ENCODE data around the gene ARHGEF4.

ARHGEF4 gene, protein sequence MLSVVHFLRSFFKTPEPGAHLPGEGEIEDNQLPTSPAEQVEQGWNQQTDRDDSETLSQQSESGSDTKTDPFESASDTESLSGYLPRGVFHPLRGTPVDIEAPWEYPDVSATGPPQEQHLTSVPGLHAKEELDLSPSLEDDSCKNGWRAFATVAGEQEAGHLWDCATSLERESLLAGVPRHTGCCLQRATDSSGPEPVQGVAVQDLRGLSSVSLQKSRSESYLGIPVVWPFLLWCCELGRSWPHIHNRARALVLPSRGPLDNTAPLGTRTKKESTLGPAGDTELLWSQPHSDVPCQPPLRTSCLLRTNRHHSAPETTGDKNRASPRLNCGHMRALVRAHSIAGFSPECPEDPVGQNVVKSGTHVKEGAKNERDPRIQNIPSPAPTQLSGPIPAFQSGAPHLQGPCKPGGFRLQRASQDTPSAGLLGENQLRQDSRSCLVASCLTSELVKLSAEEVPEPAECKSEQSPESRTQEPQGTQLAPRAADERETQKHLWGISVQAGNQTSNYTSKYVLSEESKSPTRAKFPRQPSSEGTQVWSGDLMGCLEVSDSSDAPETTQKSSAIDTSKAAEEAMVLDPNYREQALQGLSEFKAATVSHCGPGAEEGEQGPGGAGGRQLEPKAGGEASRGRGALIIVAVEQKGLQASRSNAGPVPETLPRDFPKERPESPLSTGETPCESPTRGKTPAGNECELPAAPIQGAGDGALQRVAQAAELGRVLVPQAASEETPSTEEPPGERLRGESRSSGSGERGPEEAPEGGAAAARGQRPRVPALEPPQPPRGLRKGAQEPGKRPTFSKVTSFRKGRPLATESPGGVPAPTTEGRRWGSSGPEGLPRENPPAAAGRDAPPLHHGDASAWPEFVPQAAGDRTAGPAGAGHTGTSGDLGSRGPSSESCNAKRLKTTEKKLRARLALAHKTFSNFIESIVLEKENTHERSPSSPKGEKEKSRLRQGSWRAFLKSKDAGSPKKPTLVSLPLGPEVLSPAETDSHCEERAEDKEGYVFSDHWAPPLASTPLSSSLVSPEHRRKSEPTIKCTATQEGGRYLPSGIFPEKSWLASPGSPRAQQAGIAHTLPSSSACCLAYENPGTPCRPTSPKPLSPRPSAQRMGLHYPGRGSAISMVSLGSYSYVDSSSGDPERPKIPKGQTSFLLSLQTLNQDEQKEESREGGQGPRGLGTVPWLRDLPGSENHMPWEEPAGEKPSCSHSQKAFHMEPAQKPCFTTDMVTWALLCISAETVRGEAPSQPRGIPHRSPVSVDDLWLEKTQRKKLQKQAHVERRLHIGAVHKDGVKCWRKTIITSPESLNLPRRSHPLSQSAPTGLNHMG (N-terminal part only)

DNA sequence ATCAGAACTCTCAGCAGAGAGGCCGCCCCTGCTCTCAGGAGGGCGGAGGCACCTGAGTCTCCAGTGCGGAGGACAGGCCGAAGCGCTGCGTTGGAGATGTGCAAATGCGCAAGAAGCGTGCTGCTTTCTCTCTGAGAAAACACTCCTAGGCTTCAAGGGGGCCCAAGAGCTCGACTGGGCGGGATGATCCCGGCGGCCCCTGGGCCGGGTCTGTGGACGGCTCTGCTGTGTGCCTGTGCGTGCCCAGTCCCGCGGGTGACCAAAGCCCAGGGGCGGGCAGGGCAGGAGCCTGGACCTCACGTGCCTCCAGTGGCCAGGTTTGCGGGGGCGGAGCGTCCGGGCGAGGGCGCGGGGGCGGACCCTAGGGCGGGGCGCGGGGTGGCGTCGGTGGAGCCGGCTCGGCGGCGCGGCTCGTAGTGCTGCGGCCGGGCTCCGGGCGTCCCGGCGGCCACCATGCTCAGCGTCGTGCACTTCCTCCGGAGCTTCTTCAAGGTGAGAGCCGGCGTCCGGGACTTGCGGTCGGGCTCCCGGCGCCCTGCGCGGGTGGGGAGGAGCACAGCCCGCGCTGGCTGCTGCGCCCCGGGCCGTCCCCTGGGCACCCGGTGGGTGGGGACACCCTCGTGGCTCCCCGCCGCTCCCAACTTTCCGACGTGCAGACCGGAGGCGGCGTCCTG lies at the start of gene ARHGEF4:
TSS of gene ARHGEF4 (plus strand) at position 414 of the 674 bp plus-strand sequence. CDS start at position 454, 40 bp downstream.
- DNase-seq (ENCODE audit: low read depth in 2 of 2): no peak

DNA sequence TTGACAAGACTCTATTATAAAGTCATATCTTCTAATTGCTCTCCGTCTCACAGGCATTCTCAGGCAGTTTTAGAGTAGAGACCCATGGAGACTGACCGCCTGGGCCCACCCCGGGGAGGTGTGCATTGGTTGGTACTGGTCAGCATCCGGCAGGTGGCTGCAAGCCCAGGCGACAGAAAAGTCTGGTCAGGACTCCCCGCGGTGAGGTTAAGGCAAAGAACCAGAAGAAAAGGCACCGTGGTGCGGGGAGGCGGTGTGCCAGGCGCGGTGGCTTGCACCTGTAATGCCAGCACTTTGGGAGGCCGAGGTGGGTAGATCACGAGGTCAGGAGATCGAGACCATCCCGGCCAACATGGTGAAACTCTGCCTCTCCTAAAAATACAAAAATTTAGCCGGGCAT lies 48.9 kb upstream of the ARHGEF4 start:
- DNase-seq (ENCODE audit: low read depth in 2 of 2): no peak

DNA sequence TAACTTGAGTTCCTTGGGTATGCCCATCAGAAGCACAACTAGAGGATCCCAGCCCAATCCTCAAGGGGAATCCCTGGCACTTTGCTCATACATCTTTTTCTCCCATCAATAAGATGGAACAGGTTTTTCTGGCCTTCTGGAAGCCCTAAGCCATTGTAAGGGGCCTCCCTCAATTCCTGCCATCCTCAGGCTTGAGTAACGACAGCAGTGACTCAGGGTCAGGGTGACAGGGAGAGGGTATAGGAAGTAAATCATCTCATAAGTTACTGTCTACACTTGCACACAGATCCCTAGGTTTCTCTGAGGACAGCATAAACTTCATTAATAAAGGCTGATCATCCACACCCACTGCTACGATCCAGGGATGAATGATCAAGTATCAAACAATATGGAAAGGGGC lies 46.4 kb upstream of the ARHGEF4 start:
- no peak for DNase-seq (ENCODE audit: low read depth in 2 of 2)

DNA sequence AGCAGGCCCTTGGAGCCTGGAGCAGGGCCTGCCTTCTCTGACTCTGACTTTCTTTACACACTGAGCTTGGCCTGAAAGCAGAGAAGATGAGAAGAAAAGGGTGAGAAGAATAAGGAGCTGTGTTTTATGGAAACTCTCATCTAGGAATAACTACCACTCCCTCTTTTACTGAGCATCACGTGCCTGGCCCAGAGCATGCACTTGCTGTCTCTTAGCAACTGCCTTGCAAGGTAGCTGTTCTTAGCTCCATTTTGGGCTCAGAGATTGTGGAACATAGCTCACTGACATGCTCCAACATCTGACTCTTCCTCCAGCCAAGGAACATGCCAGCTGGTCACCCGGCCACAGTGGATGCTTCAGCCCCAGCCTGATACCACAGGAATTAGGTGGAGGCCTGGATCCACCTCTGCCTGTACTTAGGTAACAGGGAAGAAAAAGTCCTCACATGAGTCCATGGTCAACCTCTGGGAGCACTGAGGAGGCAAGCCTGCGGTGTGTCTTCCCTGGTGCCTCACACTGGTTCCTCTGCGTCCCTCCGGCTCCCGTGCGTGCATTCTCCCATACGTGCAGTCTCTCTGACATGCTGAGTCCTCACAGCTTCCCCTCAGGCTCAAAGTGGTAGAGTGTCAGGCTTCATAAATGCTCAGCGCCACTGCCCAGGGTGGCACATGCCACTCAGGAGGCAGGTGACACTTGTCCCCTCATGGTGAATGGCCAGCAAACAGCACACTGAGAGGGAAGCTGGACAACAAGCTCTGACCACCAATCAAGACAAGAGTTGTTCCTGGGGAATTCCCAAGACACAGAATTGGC lies 45.7 kb upstream of the ARHGEF4 start:
- DNase-seq (ENCODE audit: low read depth in 2 of 2): no peak

DNA sequence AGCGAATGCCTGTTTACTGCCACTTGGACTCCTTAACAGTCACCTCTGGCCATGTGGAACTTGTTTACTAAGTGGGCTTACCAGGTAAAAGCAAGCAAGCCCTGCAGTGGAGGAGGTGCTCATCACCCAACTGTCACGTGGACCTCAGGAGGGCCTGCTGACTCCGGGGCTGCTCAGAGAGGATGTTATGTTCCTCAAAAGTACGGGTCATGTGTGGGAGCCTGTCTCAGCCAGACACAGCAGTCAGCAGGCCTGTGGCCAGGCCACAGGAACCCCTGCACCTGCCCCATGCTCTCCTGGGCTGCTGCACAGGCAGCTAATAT lies 45.1 kb upstream of the ARHGEF4 start:
- DNase-seq (ENCODE audit: low read depth in 2 of 2): no peak

DNA sequence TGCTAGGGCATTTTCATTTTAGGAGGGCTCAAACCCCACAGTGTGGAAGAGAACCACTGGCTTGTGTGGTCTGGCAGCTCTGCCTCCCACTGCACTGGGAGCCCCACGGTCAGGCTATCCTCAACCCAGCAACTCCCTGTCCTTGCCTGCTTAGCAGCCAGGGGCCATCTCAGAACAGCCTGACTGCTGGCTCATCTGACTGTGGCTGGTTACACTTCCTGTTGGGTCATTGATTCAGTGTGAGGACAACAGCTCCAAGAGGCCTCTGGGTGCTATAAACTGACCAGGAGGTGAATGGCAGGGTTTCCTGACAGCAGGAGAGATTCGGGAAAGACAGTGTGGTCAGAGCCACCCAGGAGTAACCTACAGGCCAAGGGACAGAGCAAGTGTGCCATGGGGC lies 41.3 kb upstream of the ARHGEF4 start:
- no peak for DNase-seq (ENCODE audit: low read depth in 2 of 2)

DNA sequence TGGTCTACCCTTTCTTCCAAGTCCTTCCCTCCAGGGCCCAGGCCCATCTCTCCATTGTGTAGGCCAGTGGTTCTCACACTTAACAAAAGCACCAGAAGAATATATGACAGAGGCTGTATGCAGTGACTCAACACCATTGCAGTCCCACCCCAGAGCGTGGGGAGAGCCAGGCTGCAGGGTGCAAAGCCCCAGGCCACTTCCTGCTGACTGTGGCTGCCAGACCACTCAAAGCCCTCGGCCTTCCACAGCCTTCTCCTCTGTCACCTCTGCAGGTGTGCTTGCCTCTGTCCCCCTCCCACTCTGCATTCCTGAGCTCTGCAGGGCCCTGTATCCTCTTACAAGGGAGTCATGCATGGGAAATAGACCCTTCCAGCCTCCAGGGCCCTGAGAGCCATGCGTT lies 40.4 kb upstream of the ARHGEF4 start:
- DNase-seq (ENCODE audit: low read depth in 2 of 2): no peak

DNA sequence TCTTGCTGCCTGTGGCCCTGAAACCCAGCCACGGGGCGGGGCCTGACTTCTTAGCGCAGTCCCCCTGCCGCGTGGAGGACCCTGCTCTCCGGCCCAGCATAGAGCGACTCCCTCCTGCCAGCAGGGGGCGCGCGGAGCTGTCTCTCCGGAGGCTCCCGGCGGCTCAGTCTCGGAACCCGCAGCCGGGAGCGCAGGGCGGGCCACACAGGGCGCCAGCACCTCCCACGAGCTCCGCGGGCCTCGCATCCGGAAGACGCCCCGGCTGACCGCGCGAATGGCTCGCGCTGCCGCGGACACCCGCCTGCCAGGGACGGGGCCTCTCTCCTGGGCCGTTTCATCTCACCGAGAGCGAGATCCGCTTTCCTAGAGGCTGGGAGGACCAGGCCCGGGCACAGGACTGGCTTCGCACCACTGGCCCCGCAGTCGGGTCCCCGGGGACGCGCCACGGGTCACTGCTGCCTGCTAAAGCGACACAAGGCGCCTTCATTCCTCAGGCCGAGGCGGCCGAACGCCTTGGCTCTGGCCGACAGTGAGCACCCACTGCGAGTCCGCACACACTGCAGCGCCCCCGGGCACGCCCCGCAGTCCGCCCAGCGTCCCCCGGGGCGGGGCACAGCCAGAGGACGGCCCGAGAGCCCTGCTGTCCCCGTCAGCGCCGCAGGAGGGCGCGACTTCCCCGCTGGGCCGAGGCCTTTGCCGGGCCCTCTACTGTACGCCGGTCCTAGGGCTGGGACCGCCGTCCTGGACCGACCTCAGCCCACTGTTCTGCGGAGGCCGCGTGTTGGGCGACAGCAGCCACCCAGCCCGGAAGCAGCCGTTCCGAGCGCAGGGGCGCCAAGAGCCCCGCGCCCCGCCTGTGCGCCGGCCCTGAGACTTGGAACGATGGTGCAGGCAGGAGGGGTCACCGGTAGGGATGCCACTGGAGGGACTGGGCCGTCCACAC lies 39.0 kb upstream of the ARHGEF4 start:
- peak; percentile 57 to 67 for DNase-seq (ENCODE audit: low read depth in 2 of 2)

DNA sequence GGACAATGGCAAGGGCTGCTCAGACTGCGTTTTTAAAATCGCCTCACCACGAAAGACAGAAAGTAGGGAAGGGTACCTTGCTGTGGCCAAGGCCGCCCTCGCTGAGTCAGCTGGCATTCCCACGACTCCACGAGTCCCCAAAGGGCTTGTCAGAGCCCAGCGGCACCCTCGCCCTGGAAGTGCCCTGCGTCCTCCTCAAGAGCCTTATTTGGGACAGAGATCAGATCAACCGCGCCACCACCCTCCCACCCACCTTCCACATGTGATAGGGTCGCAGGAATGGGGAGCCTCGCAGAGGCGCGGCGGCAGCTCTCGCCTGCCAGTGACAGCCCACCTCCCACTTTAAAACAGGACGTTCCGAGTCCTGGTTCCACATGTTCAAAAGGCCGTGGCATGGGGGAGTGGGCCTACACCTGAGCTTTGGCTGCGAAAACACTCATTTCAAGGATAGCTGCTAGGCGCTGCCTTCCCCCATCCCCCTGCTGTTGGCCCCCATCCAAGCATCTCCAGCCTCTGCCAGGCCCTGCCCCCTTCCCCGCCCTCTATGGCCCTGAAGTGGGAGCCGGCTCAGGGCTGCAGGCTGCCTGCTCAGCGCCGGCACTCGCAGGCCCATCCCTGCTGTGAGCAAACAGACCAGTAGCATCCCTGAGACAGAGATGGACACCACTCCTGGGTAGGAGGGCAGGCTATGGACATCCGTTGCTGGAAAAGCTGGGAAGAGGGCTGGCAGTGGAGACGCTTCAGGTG lies 38.1 kb upstream of the ARHGEF4 start:
- DNase-seq (ENCODE audit: low read depth in 2 of 2): no peak

DNA sequence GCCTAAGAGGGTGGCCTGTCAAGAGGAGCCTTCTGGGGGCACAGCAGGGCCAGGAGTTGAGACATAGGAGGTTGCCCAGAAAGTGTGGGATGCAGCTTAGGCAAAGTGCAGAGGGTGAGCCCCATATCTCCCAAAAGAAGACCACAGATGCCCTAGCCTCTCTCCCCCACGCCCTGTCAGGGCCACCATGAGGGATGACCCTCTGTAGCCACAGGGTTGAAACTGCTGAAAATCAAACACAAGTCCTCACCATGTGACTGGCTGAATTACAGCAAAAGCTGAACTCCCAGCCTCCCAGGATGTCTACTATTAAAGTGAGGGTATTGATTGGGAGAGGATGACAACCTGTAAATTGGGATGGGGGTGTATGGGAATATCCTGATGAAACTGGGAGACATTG lies 37.4 kb upstream of the ARHGEF4 start:
- DNase-seq (ENCODE audit: low read depth in 2 of 2): no peak

DNA sequence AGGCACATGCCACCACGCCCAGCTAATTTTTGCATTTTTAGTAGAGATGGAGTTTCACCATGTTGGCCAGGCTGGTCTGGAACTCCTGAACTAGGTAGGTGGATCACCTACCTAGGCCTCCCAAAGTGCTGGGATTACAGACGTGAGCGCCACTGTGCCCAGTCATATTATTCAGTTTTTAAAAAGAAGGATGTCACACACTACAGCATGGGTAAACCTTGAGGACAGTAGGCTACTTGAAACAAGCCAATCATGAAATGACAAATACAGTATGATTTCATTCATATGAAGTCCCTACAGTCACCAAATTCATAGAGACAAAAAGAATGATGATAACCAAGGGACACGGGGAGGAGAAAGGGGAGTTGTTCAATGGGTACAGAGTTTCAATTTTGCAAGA lies 31.1 kb upstream of the ARHGEF4 start:
- DNase-seq (ENCODE audit: low read depth in 2 of 2): no peak

DNA sequence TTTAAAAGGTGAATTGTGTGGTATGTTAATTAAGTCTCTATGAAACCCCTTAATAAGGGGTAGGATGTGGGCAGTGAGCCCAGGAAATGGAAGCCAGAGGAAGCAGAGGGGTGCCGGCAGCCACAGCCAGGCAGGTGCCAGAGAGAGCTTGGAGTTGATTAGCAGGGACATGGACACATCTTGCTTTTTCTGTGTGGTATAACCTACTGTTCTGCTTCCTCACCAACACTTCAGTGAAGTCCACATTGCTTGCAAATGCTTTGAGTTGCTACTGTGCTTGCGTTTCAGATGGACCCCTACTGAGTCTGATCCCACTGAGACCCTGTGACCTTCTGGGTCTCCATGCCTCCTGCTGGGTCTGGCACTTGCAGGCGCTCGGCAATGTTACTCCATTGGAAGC lies 30.3 kb upstream of the ARHGEF4 start:
- no peak for DNase-seq (ENCODE audit: low read depth in 2 of 2)

DNA sequence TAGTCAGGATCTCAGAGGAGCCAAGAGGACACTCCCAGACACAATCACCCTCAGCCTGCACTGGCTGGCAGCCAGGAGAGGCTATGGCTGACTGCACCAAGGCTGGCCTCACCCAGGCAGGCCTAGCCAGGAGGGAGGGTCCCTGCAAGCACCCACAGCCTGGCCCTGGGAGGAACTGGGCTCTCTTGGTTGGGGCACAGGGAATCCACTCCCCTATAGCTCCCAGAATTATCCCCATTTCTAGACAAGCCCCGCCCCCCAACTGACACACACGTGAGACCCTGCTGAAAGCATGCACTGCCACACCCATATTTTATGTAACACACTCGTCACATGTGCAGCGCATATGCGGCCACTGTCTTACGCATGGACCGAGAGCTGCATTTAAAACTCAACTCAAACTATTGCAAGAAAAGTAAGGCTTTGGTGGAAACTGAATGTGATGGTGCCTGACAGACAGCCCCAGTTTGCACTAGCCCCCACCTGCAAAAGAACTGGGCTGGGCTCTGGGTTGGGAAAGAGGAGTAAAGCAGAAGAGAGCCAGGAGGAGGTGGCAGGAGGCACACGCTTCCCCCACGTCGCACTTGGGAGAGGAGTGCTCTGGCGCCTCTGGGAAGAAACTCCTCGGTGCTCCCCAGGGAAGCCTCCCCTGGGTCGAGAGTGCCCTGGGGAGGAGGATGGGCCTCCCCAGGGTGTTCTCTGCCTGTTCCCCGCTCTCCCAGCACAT lies 28.9 kb upstream of the ARHGEF4 start:
- no peak for DNase-seq (ENCODE audit: low read depth in 2 of 2)

DNA sequence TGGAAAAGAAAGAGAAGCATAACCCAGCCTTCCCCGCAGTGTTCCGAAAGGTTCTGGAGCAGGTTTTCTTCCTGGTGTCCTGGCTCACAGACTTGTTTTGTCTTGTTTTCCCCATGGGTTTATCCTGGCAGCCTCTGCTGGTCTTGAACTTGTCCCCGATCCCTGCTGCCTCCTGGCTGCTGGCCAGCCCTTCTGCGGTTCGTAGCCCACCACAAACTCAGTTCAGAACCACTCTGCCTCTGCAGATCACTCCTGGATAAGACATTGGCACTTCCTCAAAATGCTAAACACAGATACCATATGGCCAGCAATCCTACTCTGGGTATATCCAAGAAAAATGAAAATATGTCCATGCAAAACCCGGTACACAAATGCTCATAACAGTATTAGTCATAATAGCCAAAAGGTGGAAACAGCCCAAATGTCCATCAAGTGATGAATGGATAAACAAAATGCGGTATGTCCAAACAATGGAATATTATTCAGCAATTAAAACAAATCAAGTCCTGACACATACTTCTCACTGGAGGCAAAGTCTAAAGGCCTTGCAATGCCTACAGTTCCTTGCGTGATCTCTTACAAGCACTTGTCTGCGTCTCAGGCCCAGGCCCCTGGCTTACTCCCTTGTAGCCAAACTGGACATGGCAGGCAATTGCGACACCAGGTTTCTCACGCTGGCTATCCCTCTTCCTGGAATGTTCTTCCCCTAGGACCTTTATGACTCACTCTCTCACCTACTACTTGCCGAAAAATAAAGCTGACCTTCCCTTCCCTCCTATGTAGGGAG lies 28.0 kb upstream of the ARHGEF4 start:
- no peak for DNase-seq (ENCODE audit: low read depth in 2 of 2)

DNA sequence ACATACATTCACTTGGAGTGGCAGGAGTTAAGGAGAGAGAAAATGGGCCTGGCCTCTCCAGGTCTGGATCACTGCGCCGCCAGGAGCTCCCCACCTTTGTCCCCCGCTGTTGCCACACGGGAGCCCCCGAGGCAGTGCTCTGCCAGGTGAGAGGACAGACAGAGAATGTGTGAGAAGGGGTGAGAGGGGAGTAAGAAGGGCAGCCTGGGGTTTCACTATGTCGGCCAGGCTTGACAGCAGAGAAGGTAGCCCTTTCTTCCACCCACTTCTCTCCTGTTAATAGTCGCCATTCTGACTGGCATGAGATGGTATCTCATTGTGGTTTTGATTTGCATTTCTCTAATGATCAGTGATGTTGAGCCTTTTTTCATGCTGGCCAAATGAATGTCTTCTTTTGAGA lies 26.2 kb upstream of the ARHGEF4 start:
- DNase-seq (ENCODE audit: low read depth in 2 of 2): no peak

DNA sequence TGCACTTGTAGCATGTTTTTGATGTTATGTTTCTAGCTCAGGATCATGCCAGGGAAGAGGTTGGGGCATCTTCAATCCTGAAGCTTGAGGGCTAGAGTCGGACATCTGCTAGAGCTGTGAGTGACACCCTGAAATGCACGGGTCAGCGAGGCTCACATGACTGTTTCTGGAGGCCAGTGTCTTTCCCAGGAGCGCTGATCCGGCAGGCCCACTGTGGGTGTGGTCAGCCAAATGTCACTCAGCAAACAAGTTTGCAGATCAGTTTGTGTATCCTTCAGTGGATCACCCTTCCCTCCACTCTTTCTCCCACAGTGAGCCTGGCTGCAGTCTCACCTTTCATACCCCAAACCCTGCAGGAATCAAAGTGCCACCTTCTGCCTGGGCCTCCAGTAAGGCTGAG lies 23.0 kb upstream of the ARHGEF4 start:
- no peak for DNase-seq (ENCODE audit: low read depth in 2 of 2)

DNA sequence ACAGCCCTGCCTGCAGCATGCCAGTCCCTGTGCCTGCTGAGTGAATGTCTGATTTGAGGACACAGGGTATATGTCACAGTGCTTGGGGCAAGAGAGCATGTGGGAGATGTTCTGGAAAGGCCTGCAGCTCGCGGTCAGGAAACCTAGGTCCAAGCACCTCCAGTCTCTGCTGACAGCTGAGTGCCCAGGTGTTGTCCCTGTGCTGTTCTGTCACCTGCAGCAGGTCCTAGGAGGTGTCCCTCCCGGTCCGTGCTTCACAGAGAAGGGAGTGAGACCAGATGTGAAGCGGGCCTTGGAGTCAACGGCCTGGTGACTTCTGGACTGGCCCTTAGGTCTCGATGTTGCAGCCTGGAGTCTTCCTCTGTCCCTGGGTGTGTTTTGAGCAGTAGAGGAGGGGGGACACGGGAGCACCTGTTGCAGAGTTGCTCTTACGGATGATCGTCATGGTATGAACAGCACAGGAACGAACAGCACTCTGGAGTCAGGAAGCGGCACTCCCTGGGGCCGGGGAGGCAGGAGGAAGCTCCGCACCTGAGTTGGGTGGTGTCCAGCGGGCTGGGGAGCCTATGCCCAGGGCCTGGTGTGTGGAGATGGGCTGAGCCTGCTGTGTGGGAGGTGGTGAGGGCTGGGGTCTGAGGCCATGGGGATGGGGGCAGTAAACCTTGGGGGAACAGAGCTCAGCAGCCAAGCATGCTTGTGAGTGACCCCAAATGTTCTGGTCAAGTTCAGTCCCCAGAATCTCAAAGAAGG lies 21.6 kb upstream of the ARHGEF4 start:
- DNase-seq (ENCODE audit: low read depth in 2 of 2): no peak

All from fibroblast of skin of left biceps (primary cell).